ENCODE results near the gene ISCU. TPM values are rescaled to one million over a fixed set of nuclear protein-coding genes. Genes with fewer than 3 reads are reported as not detected.

The ISCU gene
- total RNA-seq, 1 donor from 2014 or later, result 136 TPM

- H3K27me3 ChIP-seq, result no peaks in the 10 kb centered on the region
- TF ChIP-seq, protein P1, sequence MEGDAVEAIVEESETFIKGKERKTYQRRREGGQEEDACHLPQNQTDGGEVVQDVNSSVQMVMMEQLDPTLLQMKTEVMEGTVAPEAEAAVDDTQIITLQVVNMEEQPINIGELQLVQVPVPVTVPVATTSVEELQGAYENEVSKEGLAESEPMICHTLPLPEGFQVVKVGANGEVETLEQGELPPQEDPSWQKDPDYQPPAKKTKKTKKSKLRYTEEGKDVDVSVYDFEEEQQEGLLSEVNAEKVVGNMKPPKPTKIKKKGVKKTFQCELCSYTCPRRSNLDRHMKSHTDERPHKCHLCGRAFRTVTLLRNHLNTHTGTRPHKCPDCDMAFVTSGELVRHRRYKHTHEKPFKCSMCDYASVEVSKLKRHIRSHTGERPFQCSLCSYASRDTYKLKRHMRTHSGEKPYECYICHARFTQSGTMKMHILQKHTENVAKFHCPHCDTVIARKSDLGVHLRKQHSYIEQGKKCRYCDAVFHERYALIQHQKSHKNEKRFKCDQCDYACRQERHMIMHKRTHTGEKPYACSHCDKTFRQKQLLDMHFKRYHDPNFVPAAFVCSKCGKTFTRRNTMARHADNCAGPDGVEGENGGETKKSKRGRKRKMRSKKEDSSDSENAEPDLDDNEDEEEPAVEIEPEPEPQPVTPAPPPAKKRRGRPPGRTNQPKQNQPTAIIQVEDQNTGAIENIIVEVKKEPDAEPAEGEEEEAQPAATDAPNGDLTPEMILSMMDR (IDR thresholded peaks at IDR 0.05), result no peak
- H3K4me1 ChIP-seq, result no peaks in the 10 kb centered on the region
- no peak for DNase-seq (ENCODE audit: low spot score in 2 of 2)
- no peak overlapping the region for H3K27ac ChIP-seq
- no peaks in the 10 kb centered on the region for H3K9me3 ChIP-seq
- H3K36me3 ChIP-seq, result no peaks in the 10 kb centered on the region
- H3K4me3 ChIP-seq, result no peak overlapping the region
- intact Hi-C loops (cut with DNase I), result no loop called here
Measured at GRCh38 chr12:108577458-108577857, 15.1 kb downstream of the ISCU start.

DNA sequence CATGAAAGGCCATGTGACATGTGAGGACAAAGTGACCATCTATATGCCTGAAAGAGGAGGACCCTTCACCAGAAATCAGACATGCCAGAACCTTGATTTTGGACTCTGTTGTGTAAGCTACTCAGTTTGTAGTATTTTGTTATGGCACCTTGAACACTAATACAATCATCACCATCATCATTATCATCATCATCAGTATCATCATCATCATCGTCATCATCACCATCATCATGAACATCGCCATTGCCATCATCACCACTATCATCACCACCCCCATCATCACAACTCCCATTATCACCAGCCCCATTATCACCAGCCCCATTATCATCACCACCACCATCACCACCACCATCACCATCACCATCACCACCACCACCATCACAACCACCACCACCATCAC, 15.9 kb downstream of the ISCU start:
- H3K27me3 ChIP-seq, result no peaks in the 10 kb centered on the region
- H3K36me3 ChIP-seq, result no peaks in the 10 kb centered on the region
- no peak overlapping the region for H3K4me3 ChIP-seq
- intact Hi-C loops (cut with DNase I), result no loop called here
- DNase-seq (ENCODE audit: low spot score in 2 of 2), result no peak
- no peak overlapping the region for H3K27ac ChIP-seq
- H3K9me3 ChIP-seq, result no peaks in the 10 kb centered on the region
- TF ChIP-seq, protein P1 (IDR thresholded peaks at IDR 0.05), result no peak
- no peaks in the 10 kb centered on the region for H3K4me1 ChIP-seq

- no peaks in the 10 kb centered on the region for H3K4me1 ChIP-seq
- no peaks in the 10 kb centered on the region for H3K27me3 ChIP-seq
- H3K4me3 ChIP-seq, result no peak overlapping the region
- DNase-seq (ENCODE audit: low spot score in 2 of 2), result no peak
- no peaks in the 10 kb centered on the region for H3K9me3 ChIP-seq
- H3K36me3 ChIP-seq, result no peaks in the 10 kb centered on the region
- intact Hi-C loops (cut with DNase I), result no loop called here
- TF ChIP-seq, protein P1 (IDR thresholded peaks at IDR 0.05), result no peak
- H3K27ac ChIP-seq, result no peak overlapping the region
Measured at GRCh38 chr12:108578813-108579212, 16.4 kb downstream of the ISCU start.

GRCh38 chr12:108580531-108580930, 18.1 kb downstream of the ISCU start:
- DNase-seq (ENCODE audit: low spot score in 2 of 2), result no peak
- H3K4me1 ChIP-seq, result no peaks in the 10 kb centered on the region
- no peaks in the 10 kb centered on the region for H3K9me3 ChIP-seq
- no peaks in the 10 kb centered on the region for H3K36me3 ChIP-seq
- TF ChIP-seq, protein P1 (IDR thresholded peaks at IDR 0.05), result no peak
- H3K4me3 ChIP-seq, result no peak overlapping the region
- intact Hi-C loops (cut with DNase I), result no loop called here
- no peaks in the 10 kb centered on the region for H3K27me3 ChIP-seq
- no peak overlapping the region for H3K27ac ChIP-seq

DNA sequence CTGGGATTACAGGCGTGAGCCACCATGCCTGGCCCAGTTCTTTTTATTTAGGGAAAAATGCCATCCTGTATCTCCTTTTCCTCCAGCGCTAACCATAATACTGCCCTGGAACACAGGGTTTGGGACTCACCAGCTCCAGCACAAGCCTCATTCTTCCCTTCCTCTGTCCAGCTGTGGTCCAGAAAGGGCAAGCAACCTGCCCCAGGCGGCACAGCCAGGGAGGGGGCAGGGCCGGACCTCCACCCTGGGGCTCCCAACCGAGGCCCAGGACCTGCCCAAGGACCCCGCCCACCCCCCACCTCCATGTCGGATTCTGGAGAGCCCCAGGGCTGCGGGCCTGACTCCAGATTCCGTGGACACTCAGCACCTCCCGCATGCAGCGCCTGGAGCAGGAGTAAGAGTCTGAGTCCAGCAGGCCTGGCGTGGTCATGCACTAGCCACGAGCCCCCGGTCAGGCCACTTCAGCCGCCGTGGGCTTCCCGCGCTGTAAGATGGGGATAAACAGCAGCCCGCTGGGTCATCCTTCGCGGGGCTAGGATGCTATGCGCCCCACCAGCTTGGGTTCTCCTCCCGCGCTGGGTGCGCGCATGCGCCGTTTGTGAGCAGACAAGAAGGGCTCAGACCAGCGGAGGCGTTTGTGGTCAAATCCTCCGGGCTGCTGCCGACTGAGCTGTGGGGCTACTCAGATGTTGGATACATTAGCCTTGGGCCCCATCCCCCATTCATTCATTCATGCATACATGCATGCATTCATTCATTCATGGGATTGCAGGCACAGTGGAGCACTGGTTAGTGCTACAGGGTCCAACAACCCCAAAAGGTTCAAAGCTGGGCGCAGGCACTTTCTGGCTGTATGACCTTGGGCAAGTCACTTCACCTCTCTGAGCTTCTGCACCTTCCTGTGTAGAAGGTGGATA, 19.2 kb downstream of the ISCU start:
- H3K4me3 ChIP-seq, result no peak overlapping the region
- H3K27me3 ChIP-seq, result no peaks in the 10 kb centered on the region
- TF ChIP-seq, protein P1 (IDR thresholded peaks at IDR 0.05), result no peak
- intact Hi-C loops (cut with DNase I), result no loop called here
- H3K4me1 ChIP-seq, result no peaks in the 10 kb centered on the region
- H3K9me3 ChIP-seq, result no peaks in the 10 kb centered on the region
- no peak for DNase-seq (ENCODE audit: low spot score in 2 of 2)
- H3K27ac ChIP-seq, result peak overlapping the region in 1 of 2 donors; percentile 24
- H3K36me3 ChIP-seq, result no peaks in the 10 kb centered on the region
